ENCODE measurements around the gene RETREG1. TPM values are rescaled to one million over a fixed set of nuclear protein-coding genes. Genes with fewer than 3 reads are reported as not detected.
"Not testable (repeated sequence)": the region's sequence is repeated elsewhere in the genome, so short reads cannot be mapped to it uniquely, and the experiment has no call there.

Gene RETREG1
- total and polyA plus RNA-seq, 3 donors from 2014 or later: 24.8 to 103 (median 55.4) TPM

GRCh38 chr5:16548115-16548514 lies 68.7 kb downstream of the RETREG1 start:
- 85 to 86% methylated on average over 2 of the region's 2 CpGs for WGBS, 2 donors
- no peaks in the 10 kb centered on the region for H3K4me1 ChIP-seq
- no peaks in the 10 kb centered on the region for H3K36me3 ChIP-seq (ENCODE audit: low read depth, missing control alignments)
- no peaks in the 10 kb centered on the region for H3K27me3 ChIP-seq
- intact Hi-C loops (cut with DNase I; ENCODE audit: low total_unique reads): no loop called here
- no peak overlapping the region for H3K4me3 ChIP-seq
- TF ChIP-seq POLR2A (IDR thresholded peaks at IDR 0.05) (no peak), CTCF (IDR thresholded peaks at IDR 0.05) (no peak)
- no peak for DNase-seq
- H3K9me3 ChIP-seq: no peaks in the 10 kb centered on the region
- no peak overlapping the region for H3K27ac ChIP-seq

GRCh38 chr5:16547200-16547842 lies 69.5 kb downstream of the RETREG1 start:
- Histone ChIP-seq H3K9me3 (no peaks in the 10 kb centered on the region), H3K27me3 (no peaks in the 10 kb centered on the region), H3K27ac (no peak overlapping the region), H3K4me3 (no peak overlapping the region), H3K4me1 (no peaks in the 10 kb centered on the region), H3K36me3 (ENCODE audit: low read depth, missing control alignments) (no peaks in the 10 kb centered on the region)
- WGBS, 2 donors: 87 to 89% methylated on average over 8 of the region's 8 CpGs
- no peak for DNase-seq
- intact Hi-C loops (cut with DNase I; ENCODE audit: low total_unique reads): no loop called here
- no peak for TF ChIP-seq CTCF (IDR thresholded peaks at IDR 0.05)
- no peak for TF ChIP-seq POLR2A (IDR thresholded peaks at IDR 0.05)

GRCh38 chr5:16546732-16547131 lies 70.1 kb downstream of the RETREG1 start:
- Histone ChIP-seq H3K4me1 (no peaks in the 10 kb centered on the region), H3K27ac (no peak overlapping the region), H3K4me3 (no peak overlapping the region), H3K27me3 (no peaks in the 10 kb centered on the region), H3K9me3 (no peaks in the 10 kb centered on the region), H3K36me3 (ENCODE audit: low read depth, missing control alignments) (no peaks in the 10 kb centered on the region)
- intact Hi-C loops (cut with DNase I; ENCODE audit: low total_unique reads): no loop called here
- TF ChIP-seq POLR2A (IDR thresholded peaks at IDR 0.05) (no peak), CTCF (IDR thresholded peaks at IDR 0.05) (no peak)
- no peak for DNase-seq
- WGBS, 2 donors: 79 to 91% methylated on average over 4 of the region's 4 CpGs

GRCh38 chr5:16544607-16545374 lies 72.0 kb downstream of the RETREG1 start:
- no peaks in the 10 kb centered on the region for H3K36me3 ChIP-seq (ENCODE audit: low read depth, missing control alignments)
- H3K27me3 ChIP-seq: no peaks in the 10 kb centered on the region
- no peak overlapping the region for H3K27ac ChIP-seq
- TF ChIP-seq POLR2A (IDR thresholded peaks at IDR 0.05) (no peak), CTCF (IDR thresholded peaks at IDR 0.05) (no peak)
- no peaks in the 10 kb centered on the region for H3K4me1 ChIP-seq
- H3K4me3 ChIP-seq: no peak overlapping the region
- WGBS, 2 donors: 89 to 94% methylated on average over 4 of the region's 4 CpGs
- intact Hi-C loops (cut with DNase I; ENCODE audit: low total_unique reads): no loop called here
- no peaks in the 10 kb centered on the region for H3K9me3 ChIP-seq
- no peak for DNase-seq

- intact Hi-C loops (cut with DNase I; ENCODE audit: low total_unique reads); H3K36me3 ChIP-seq (ENCODE audit: low read depth, missing control alignments); H3K27me3 ChIP-seq; H3K4me1 ChIP-seq; H3K4me3 ChIP-seq; H3K9me3 ChIP-seq; DNase-seq; H3K27ac ChIP-seq: not testable (repeated sequence)
- 86 to 89% methylated on average over 7 of the region's 7 CpGs for WGBS, 2 donors
Measured at GRCh38 chr5:16543206-16543605, 73.6 kb downstream of the RETREG1 start.

Data from testis (tissue), 3 donors.